GM18502 (cell line): ENCODE results near the gene SH3RF1.

Experiments used
- ATAC-seq: cut with Tn5 transposase; IDR thresholded peaks from one replicate; pipeline ENCODE4 v1.9.1; 2021; ENCODE audit warnings: mild to moderate bottlenecking; ENCODE audit not compliant: unreplicated experiment, poor library complexity

The SH3RF1 gene

DNA sequence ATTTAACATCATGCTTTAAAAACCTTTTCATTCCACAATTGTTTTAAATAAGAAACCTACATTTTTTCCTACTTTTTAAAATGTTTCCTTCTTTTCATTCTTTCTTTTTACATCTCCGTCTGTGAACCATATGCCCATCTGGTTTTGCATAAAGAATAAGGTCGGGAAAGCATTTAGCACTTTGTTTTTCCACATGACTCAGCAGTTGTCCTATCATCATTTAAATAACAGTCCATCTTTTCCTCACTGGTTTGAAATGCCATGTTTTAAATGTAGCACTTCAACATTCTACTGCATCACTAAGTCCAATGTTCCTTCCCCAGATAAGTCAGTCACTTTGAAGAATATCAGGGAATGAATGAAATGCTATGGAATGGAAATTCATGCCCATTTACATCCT is 128.4 kb downstream of the SH3RF1 start:
- no peak for ATAC-seq

- no peak for ATAC-seq
Measured at GRCh38 chr4:169139021-169139420, 131.7 kb downstream of the SH3RF1 start.

DNA sequence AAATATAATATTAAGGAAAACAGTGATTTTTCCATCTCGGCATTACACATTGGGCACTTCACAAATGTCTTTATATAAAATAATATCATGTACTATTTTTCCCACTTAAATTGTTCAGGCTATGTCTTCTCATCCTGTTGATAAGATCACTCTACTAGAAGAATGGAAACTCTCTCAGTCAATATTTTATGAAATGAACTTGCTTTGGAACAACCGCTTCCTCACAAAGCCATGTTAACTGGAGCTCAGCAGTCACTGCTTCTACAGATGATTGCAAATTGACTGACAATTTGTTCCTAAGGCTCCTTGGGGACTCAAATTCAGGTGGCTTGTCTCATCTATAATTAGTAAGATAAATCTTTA is 133.2 kb downstream of the SH3RF1 start:
- no peak for ATAC-seq

DNA sequence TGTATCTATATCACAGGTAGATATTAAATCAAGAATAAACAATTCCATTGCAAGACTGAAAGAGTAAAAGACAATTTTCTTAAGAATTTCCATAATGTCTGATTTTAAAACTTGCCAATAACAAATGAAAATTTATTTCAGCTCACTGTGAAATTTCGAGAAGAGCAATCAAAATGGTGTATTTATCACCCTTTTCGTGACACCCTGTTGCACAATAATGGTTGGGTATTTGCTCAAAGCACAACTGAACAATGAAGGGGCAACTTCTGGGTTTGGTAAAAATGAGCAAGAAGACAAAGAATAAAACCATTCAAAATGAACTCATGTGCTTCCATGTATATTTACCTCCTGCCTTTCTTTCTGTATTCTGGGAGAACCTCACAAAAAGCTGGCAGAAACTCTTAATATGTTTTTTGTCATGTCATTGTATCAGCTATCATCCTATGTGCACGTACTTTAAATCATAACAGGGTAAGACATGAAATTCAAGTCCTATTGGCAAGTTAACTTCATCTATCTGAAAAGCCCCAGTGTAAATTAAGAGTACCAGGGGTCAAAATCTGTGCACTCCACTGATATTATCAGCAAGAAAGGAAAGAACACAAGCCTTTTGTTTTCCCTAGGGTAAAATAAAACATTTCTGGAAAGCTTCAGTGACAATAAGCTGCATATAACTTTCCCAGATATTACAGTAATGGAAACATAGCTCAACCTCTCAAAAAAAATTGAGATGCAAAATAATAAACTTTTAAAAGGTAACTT is 133.8 kb downstream of the SH3RF1 start:
- no peak for ATAC-seq

GRCh38 chr4:169136330-169136729 is 134.4 kb downstream of the SH3RF1 start:
- no peak for ATAC-seq

DNA sequence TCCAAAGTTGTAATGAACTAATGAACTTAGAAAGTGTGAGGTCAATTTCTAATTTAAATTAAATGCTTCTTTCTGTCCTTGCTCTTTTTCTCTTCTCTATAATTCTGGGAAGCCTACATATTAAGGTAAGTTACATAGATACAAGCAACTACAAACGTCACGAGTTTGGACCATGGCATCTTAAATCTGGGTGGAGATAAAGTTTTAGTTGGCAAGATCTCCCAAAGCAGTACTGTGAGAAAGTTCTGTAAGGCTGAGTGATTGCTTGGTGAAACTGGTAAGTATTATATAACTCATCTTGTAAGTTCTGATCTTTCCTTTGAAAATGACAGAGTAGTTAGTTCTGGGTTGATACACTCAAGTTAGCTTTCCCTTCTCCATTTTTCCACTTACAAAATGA is 135.0 kb downstream of the SH3RF1 start:
- ATAC-seq: no peak

DNA sequence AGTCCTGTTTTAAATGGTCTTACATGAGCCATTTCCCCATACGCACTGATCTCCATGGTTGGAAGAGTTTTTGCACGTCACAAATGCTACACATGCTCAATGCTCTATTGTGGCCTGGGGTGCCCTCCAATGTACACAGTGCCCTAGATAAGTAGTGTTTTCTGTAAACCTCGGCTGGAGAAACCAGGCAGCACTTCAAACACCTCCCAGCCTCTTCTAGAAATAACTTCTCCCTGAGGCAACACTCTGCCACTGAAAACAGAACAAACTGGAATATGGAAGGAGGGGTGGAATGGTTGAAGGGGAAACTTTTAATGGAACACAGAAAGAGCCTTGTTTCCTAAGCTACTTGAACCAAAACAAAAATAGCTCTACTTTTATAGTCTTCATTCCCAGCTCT is 136.8 kb downstream of the SH3RF1 start:
- no peak for ATAC-seq

- ATAC-seq: no peak
Measured at GRCh38 chr4:169132561-169133305, 138.0 kb downstream of the SH3RF1 start.

- ATAC-seq: no peak
Measured at GRCh38 chr4:169131556-169132208, 139.1 kb downstream of the SH3RF1 start.

GRCh38 chr4:169128902-169129301 is 141.9 kb downstream of the SH3RF1 start:
- ATAC-seq: no peak

GRCh38 chr4:169127314-169127713 is 143.4 kb downstream of the SH3RF1 start:
- no peak for ATAC-seq

DNA sequence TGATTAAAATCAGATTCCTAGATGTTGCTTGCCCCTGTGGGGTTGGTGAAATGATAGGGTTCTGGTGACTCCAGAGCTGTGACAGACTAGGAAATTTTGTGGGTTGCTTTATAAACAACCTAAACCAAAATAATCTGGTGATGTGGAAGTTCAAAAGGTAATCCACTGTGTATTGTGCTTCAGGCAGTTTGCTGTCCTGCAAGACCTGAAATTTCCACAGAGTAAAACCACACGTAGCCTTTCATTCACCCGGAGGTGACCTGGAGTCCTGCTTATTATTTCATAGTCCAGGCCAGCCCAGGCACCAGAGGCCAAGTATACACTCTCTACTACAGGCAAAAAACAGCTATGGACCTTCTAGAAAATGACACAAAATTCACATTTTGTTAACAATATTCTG is 146.1 kb downstream of the SH3RF1 start:
- ATAC-seq: no peak

DNA sequence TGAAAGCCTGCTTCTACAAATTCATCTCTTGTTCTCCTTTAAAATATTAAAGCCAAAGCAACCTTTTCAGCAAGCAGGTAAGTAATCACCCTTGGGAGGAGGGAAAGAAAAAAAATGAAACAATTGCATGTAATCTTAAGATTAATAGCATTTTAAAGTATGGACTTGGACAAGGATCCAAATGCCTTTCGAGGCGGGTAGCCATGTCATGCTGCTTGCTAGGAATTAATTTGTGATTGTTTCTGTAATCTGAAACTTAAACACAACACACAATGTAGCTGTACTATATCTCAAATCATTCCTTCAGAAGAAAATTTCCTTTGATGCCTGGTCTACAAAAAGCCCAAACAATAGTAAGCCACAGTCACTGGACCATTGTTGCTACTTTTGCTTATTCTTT is 148.3 kb downstream of the SH3RF1 start:
- ATAC-seq: no peak

DNA sequence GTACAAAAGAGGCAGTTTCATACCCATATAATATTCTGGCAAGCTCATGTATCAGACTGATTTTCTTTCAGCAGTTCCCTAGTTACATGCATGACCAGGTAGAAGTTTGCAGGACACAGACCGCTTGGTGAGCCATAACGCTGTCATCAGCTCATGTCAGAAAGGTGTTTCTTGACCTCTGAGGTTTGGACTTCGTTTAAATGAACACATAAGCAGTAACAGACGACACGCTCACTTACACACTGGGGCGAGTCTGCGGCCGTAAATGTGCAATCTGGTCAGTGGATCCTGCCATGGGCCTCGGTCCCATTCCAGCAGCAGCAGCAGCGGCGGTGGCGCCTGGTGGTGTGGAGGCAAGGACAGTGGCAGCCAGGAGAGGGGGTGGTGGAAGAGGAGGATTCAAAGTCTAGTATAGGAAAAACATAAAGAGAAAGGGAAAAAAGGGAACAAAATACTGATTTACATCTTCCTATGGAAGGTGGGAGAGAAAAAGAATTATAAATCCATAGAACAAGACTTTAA is 148.8 kb downstream of the SH3RF1 start:
- no peak for ATAC-seq

GRCh38 chr4:169120624-169121023 is 150.1 kb downstream of the SH3RF1 start:
- no peak for ATAC-seq

GRCh38 chr4:169119536-169119935 is 151.2 kb downstream of the SH3RF1 start:
- no peak for ATAC-seq

DNA sequence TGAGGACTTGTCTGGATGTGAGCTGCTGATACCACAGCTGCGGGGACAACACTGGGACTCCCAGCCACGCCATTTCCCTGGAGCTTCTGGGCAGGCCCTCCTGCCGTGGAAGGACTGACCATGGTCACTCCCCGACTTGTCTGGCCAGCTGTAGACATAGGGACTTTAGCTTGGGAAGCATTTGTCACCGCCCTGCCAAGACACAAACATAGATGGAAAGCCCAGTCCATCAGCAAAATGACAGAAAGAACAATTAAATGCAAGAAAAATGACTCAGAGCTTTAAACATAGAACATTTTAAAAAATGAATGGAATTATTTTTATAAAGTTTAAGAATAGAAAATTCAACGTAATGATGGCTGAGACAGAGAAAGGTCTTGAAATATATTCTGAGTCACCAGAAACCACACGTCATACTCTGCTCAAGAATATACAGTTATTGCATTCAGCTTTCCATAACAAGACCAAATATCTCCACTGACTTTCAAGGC is 153.1 kb downstream of the SH3RF1 start:
- no peak for ATAC-seq

GRCh38 chr4:169116270-169116901 is 154.4 kb downstream of the SH3RF1 start:
- ATAC-seq: no peak

DNA sequence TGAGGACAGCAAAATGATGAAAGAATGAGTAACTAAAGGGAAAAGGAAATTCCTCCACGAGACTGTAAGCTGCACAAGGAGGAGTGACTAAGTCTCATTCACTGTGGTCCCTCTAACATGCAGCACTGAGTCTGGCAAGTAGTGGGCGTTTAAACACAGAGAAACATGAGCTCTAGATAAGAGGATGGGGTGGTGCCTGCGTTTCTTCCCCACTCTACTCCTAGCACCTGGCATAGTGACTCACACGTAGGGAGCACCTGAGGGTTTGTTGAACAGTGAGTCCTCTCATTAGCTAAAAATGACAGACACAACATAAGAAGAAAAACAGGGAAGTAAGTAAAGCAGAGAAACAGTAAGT is 154.9 kb downstream of the SH3RF1 start:
- ATAC-seq: no peak

DNA sequence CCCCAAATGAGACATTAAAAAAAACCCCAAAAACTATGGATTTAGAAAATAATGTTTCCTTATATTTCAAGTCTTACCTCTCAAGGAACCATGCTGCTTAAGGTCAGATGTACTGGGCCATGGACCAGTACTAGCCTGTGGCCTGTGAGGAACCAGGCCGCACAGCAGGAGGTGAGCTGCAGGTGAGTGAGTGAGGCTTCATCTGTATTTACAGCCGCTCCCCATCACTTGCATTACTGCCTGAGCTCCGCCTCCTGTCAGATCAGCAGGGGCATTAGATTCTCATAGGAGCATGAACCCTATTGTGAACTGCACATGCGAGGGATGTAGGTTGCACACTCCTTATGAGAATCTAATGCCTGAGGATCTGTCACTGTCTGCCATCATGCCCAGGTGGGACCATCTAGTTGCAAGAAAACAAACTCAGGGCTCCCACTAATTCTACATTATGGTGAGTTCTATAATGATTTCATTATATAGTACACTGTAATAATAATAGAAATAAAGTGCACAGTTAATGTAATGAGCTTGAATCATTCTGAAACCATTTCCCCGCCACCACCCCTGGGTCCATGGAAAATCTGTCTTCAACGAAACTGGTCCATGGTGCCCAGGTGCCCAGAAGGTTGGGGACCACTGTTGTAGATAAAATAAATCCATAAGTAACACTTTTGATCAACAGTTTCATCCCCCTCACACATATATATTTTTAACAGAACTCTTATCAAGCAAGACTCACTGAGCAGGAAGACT is 155.4 kb downstream of the SH3RF1 start:
- ATAC-seq: no peak
